HepG2 (cell line): Measurements from ENCODE around the gene AUTS2. TPM values are rescaled to one million over a fixed set of nuclear protein-coding genes. Genes with fewer than 3 reads are reported as not detected.

Source experiments
- ATAC-seq: fragments of 200-7000 bp; cut with Tn5 transposase; 3 replicates; pipeline ENCODE4 v1.9.1; 2020; ENCODE audit warnings: mild to moderate bottlenecking, moderate library complexity
- BruUV-seq: library from RNA; stranded (reverse); fragments of 400-500 nt; replicated peaks from 2 replicates; lab custom pipeline; 2021; lab: Mats Ljungman, UMichigan
- CTCF ChIA-PET: fragments of 300-600 bp; formaldehyde crosslinking; extraction: SDS; loops from one replicate; lab custom pipeline; 2021; ENCODE audit warnings: low total read pairs, inconsistent platforms, low intra/inter-chr PET ratio; lab: Yijun Ruan, JAX
- POLR2A ChIA-PET: fragments of 350-600 bp; sonication (Branson Sonifier 250); formaldehyde crosslinking; loops from one replicate; lab custom pipeline; 2020; ENCODE audit warnings: antibody characterized with exemption, inconsistent platforms; lab: Yijun Ruan, JAX
- DNase-seq: peaks from one replicate; pipeline ENCODE4 v3.0.0-alpha.2; 2015; ENCODE audit warnings: low spot score
- FAIRE-seq: peaks from 3 replicates; lab custom pipeline; 2011; peaks lifted over from hg19 to GRCh38; lab: Jason Lieb, UNC
- H2AFZ ChIP-seq: one replicate; pipeline ENCODE4 v1.6.1; 2011; ENCODE audit warnings: low read length, inconsistent platforms
- H3K27ac ChIP-seq: fragments of 300-600 bp; 3 replicates; pipeline ENCODE4 v1.8.0; 2011; ENCODE audit warnings: mixed run types, mild to moderate bottlenecking, mixed read lengths, low read length, inconsistent platforms; ENCODE audit not compliant: insufficient read depth; ENCODE audit errors: extremely low read length
- H3K27me3 ChIP-seq, 2 experiments: fragments of 200-600 bp in 1 of 2; 2 replicates in 1 of 2; 3 replicates in 1 of 2; pipeline versions ENCODE4 v1.6.0 to v1.8.0; 2011; ENCODE audit warnings: low read length in 2 of 2, mild to moderate bottlenecking in 2 of 2, moderate library complexity in 2 of 2, inconsistent platforms in 1 of 2; ENCODE audit not compliant: insufficient read depth in 2 of 2, control insufficient read depth in 1 of 2
- H3K36me3 ChIP-seq, 2 experiments: fragments of 200-600 bp in 1 of 2; replicated peaks in 1 of 2; 2 replicates in 1 of 2; 3 replicates in 1 of 2; pipeline versions ENCODE4 v1.5.1 to v1.8.0; 2011; ENCODE audit warnings: low read length in 2 of 2, inconsistent platforms in 1 of 2; ENCODE audit not compliant: insufficient read depth in 2 of 2, control insufficient read depth in 1 of 2
- H3K4me1 ChIP-seq: 2 replicates; pipeline ENCODE4 v1.5.1; 2012; ENCODE audit warnings: low read length, inconsistent platforms; ENCODE audit not compliant: insufficient read depth
- H3K4me2 ChIP-seq: 2 replicates; pipeline ENCODE4 v1.6.0; 2011; ENCODE audit warnings: low read depth, low read length, inconsistent platforms
- H3K4me3 ChIP-seq, 3 experiments: fragments of 200-600 bp in 1 of 3; sonication (generic), shearing (Covaris generic) in 1 of 3; replicated peaks in 1 of 3; 2 replicates each; pipeline ENCODE4 v1.5.1; 2011 to 2016; ENCODE audit warnings: low read length in 3 of 3, inconsistent platforms in 2 of 3, low read depth in 2 of 3, mild to moderate bottlenecking in 2 of 3, control low read depth in 1 of 3, mixed read lengths in 1 of 3; ENCODE audit not compliant: insufficient read depth in 1 of 3
- H3K79me2 ChIP-seq: one replicate; pipeline ENCODE4 v1.6.1; 2011; ENCODE audit warnings: low read length, inconsistent platforms; ENCODE audit not compliant: insufficient read depth
- H3K9ac ChIP-seq: 2 replicates; pipeline ENCODE4 v1.6.0; 2011; ENCODE audit warnings: mild to moderate bottlenecking, low read depth, low read length, inconsistent platforms; ENCODE audit not compliant: insufficient read depth
- H3K9me3 ChIP-seq: 2 replicates; pipeline ENCODE4 v1.5.1; 2012; ENCODE audit warnings: mild to moderate bottlenecking, low read length
- H4K20me1 ChIP-seq: 2 replicates; pipeline ENCODE4 v1.6.0; 2011; ENCODE audit warnings: inconsistent platforms, mild to moderate bottlenecking, low read length, moderate library complexity; ENCODE audit not compliant: insufficient read depth
- HNRNPUL1 ChIP-seq: fragments of 200-400 bp; formaldehyde crosslinking; IDR thresholded peaks from 2 replicates; pipeline ENCODE4 v1.6.1; 2017; ENCODE audit warnings: low read depth, mild to moderate bottlenecking, low read length, moderate library complexity
- HOXA3 ChIP-seq: sonication (generic); formaldehyde crosslinking; IDR thresholded peaks from 2 replicates; pipeline ENCODE4 v1.5.0; 2020; ENCODE audit warnings: missing genetic modification reagents
- MTF2 ChIP-seq: sonication (generic); formaldehyde crosslinking; IDR thresholded peaks from 2 replicates; pipeline ENCODE4 v1.5.0; 2020; ENCODE audit warnings: missing genetic modification reagents, borderline replicate concordance
- NFYC ChIP-seq: IDR thresholded peaks from 2 replicates; pipeline ENCODE4 v1.6.1; 2016; ENCODE audit warnings: missing genetic modification reagents, missing compliant biosample characterization
- NONO ChIP-seq, 2 experiments: fragments of 450-650 bp in 1 of 2; sonication (generic) in 1 of 2; formaldehyde crosslinking in 1 of 2; IDR thresholded peaks in 1 of 2; conservative IDR thresholded peaks in 1 of 2; 2 replicates each; pipeline versions ENCODE4 v1.6.1 to v1.8.0; 2017 to 2022; ENCODE audit warnings: mild to moderate bottlenecking in 1 of 2, missing genetic modification reagents in 1 of 2, moderate library complexity in 1 of 2
- NR2F2 ChIP-seq: IDR thresholded peaks from 2 replicates; pipeline ENCODE4 v1.6.1; 2012; ENCODE audit warnings: low read depth, inconsistent platforms, borderline replicate concordance
- SNAPC5 ChIP-seq: sonication (generic); formaldehyde crosslinking; IDR thresholded peaks from 2 replicates; pipeline ENCODE4 v1.8.1; 2023; ENCODE audit warnings: mild to moderate bottlenecking, missing genetic modification reagents, borderline replicate concordance
- SPEN ChIP-seq: sonication (generic); formaldehyde crosslinking; IDR thresholded peaks from 2 replicates; pipeline ENCODE4 v1.5.1; 2020; ENCODE audit warnings: low read depth, mild to moderate bottlenecking, missing genetic modification reagents
- ZNF24 ChIP-seq: fragments of 450-650 bp; IDR thresholded peaks from 2 replicates; pipeline ENCODE4 v1.6.1; 2017; ENCODE audit warnings: antibody characterized with exemption, mild to moderate bottlenecking
- ZNF317 ChIP-seq: sonication (generic); formaldehyde crosslinking; IDR thresholded peaks from 2 replicates; pipeline ENCODE4 v1.5.0; 2020; ENCODE audit warnings: mild to moderate bottlenecking, missing genetic modification reagents
- ZNF326 ChIP-seq: sonication (generic); formaldehyde crosslinking; IDR thresholded peaks from 2 replicates; pipeline ENCODE4 v1.4.0; 2020; ENCODE audit warnings: missing genetic modification reagents, borderline replicate concordance
- ZNF660 ChIP-seq: sonication (generic); formaldehyde crosslinking; IDR thresholded peaks from 2 replicates; pipeline ENCODE4 v1.5.1; 2020; ENCODE audit warnings: mild to moderate bottlenecking, low read depth, missing genetic modification reagents, borderline replicate concordance
- WGBS: methylation state at CpG from one replicate; pipeline ENCODE4 v1.1.6; 2017; ENCODE audit warnings: low lambda C conversion rate; 5-methylcytosine and 5-hydroxymethylcytosine counted together
- in situ Hi-C: cut with HindIII; loops from 2 replicates; pipeline ENCODE4 v1.10.0; 2017; ENCODE audit warnings: low pct_unique_long_range_greater_than_20kb; ENCODE audit not compliant: extremely low pct_ligation_motif_present
- intact Hi-C: fragments of 100-400 bp; cut with micrococcal nuclease; formaldehyde crosslinking; loops from one replicate; pipeline ENCODE4 v1.10.0; 2022; ENCODE audit not compliant: unreplicated experiment
- polyA plus RNA-seq, 8 experiments: library from polyadenylated mRNA; depleted of rRNA in 3 of 8; stranded (reverse) in 7 of 8; unstranded in 1 of 8; fragments of >200 nt; fragmentation: Illumina TruSeq in 4 of 8; extraction: Trizol in 4 of 8; gene quantifications; 2 replicates each; pipeline versions ENCODE4 v1.2.1 to v1.2.3, GENCODE V29; 2011 to 2016; ENCODE audit warnings: low read depth in 4 of 8, missing spikeins in 1 of 8, mixed read lengths in 1 of 8; ENCODE audit not compliant: insufficient read depth in 1 of 8
- total RNA-seq, 5 experiments: library from RNA; depleted of rRNA; stranded (reverse); fragments of >200 nt; fragmentation: Illumina TruSeq; extraction: Trizol; gene quantifications; 2 replicates each; pipeline ENCODE4 v1.2.3, GENCODE V29; 2016; ENCODE audit warnings: low read depth in 1 of 5
- TF ChIP-seq, protein P1 (sequence below): sonication (generic); formaldehyde crosslinking; IDR thresholded peaks from 2 replicates; pipeline ENCODE4 v1.4.0; 2020; ENCODE audit warnings: missing genetic modification reagents, borderline replicate concordance
- TF ChIP-seq, protein P2 (sequence below): sonication (generic); formaldehyde crosslinking; IDR thresholded peaks from 2 replicates; pipeline ENCODE4 v1.4.0; 2020; ENCODE audit warnings: missing genetic modification reagents
- TF ChIP-seq, protein P3 (sequence below): sonication (generic); formaldehyde crosslinking; IDR thresholded peaks from 2 replicates; pipeline ENCODE4 v1.4.0; 2020; ENCODE audit warnings: missing genetic modification reagents, mild to moderate bottlenecking, borderline replicate concordance

The AUTS2 gene
- total and polyA plus RNA-seq, 2 of the 13 experiments (the other 11 are each of a cell fraction or from before 2014, with no cell fraction given): 0.38 TPM; not detected in 1

- TF ChIP-seq, protein P1, sequence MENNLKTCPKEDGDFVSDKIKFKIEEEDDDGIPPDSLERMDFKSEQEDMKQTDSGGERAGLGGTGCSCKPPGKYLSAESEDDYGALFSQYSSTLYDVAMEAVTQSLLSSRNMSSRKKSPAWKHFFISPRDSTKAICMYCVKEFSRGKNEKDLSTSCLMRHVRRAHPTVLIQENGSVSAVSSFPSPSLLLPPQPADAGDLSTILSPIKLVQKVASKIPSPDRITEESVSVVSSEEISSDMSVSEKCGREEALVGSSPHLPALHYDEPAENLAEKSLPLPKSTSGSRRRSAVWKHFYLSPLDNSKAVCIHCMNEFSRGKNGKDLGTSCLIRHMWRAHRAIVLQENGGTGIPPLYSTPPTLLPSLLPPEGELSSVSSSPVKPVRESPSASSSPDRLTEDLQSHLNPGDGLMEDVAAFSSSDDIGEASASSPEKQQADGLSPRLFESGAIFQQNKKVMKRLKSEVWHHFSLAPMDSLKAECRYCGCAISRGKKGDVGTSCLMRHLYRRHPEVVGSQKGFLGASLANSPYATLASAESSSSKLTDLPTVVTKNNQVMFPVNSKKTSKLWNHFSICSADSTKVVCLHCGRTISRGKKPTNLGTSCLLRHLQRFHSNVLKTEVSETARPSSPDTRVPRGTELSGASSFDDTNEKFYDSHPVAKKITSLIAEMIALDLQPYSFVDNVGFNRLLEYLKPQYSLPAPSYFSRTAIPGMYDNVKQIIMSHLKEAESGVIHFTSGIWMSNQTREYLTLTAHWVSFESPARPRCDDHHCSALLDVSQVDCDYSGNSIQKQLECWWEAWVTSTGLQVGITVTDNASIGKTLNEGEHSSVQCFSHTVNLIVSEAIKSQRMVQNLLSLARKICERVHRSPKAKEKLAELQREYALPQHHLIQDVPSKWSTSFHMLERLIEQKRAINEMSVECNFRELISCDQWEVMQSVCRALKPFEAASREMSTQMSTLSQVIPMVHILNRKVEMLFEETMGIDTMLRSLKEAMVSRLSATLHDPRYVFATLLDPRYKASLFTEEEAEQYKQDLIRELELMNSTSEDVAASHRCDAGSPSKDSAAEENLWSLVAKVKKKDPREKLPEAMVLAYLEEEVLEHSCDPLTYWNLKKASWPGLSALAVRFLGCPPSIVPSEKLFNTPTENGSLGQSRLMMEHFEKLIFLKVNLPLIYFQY: no peak
- TF ChIP-seq ZNF24: no peak
- TF ChIP-seq, protein P2, sequence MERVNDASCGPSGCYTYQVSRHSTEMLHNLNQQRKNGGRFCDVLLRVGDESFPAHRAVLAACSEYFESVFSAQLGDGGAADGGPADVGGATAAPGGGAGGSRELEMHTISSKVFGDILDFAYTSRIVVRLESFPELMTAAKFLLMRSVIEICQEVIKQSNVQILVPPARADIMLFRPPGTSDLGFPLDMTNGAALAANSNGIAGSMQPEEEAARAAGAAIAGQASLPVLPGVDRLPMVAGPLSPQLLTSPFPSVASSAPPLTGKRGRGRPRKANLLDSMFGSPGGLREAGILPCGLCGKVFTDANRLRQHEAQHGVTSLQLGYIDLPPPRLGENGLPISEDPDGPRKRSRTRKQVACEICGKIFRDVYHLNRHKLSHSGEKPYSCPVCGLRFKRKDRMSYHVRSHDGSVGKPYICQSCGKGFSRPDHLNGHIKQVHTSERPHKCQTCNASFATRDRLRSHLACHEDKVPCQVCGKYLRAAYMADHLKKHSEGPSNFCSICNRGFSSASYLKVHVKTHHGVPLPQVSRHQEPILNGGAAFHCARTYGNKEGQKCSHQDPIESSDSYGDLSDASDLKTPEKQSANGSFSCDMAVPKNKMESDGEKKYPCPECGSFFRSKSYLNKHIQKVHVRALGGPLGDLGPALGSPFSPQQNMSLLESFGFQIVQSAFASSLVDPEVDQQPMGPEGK (CRISPR knock-in tag): no peak
- no peak for TF ChIP-seq NR2F2
- TF ChIP-seq ZNF326 (CRISPR knock-in tag): no peak
- no peak for TF ChIP-seq SNAPC5 (CRISPR knock-in tag)
- no peak for TF ChIP-seq HOXA3 (CRISPR knock-in tag)
- TF ChIP-seq ZNF317: no peak
Measured at GRCh38 chr7:70402069-70402468, 803.8 kb downstream of the AUTS2 start (continued).

- no peak for FAIRE-seq
- Histone ChIP-seq H3K27ac (no peak overlapping the region), H3K4me1 (no peaks in the 10 kb centered on the region), H3K9ac (no peak overlapping the region), H3K4me3 (no peak overlapping the region), H3K4me2 (no peak overlapping the region), H3K27me3 (no peaks in the 10 kb centered on the region), H4K20me1 (no peaks in the 10 kb centered on the region), H3K9me3 (no peaks in the 10 kb centered on the region), H2AFZ (no peak overlapping the region), H3K36me3 (no peaks in the 10 kb centered on the region), H3K79me2 (no peaks in the 10 kb centered on the region)
- no peak for ATAC-seq
- ChIA-PET POLR2A (no interaction called here), CTCF (no interaction called here)
- DNase-seq: no peak
- in situ Hi-C loops (no loop called here), intact Hi-C loops (no loop called here)
- BruUV-seq: no TSS peak
- 18% methylated on average over 5 of the region's 5 CpGs for WGBS
- TF ChIP-seq HNRNPUL1 (no peak), SPEN (CRISPR knock-in tag) (no peak), NFYC (CRISPR knock-in tag) (no peak), NONO (IDR thresholded peaks at IDR 0.05) (no peak), NONO (CRISPR knock-in tag; conservative IDR thresholded peaks at IDR 0.05) (no peak), MTF2 (CRISPR knock-in tag) (no peak), ZNF660 (CRISPR knock-in tag) (no peak)
- TF ChIP-seq, protein P3, sequence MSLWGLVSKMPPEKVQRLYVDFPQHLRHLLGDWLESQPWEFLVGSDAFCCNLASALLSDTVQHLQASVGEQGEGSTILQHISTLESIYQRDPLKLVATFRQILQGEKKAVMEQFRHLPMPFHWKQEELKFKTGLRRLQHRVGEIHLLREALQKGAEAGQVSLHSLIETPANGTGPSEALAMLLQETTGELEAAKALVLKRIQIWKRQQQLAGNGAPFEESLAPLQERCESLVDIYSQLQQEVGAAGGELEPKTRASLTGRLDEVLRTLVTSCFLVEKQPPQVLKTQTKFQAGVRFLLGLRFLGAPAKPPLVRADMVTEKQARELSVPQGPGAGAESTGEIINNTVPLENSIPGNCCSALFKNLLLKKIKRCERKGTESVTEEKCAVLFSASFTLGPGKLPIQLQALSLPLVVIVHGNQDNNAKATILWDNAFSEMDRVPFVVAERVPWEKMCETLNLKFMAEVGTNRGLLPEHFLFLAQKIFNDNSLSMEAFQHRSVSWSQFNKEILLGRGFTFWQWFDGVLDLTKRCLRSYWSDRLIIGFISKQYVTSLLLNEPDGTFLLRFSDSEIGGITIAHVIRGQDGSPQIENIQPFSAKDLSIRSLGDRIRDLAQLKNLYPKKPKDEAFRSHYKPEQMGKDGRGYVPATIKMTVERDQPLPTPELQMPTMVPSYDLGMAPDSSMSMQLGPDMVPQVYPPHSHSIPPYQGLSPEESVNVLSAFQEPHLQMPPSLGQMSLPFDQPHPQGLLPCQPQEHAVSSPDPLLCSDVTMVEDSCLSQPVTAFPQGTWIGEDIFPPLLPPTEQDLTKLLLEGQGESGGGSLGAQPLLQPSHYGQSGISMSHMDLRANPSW (CRISPR knock-in tag): no peak
Measured at GRCh38 chr7:70405241-70405640, 807.0 kb downstream of the AUTS2 start.
